ENCODE results near the gene SLC2A13.

SLC2A13 gene

GRCh38 chr12:39839072-39839471 lies 266.8 kb downstream of the SLC2A13 start:
- Histone ChIP-seq H3K27me3 (no peaks in the 10 kb centered on the region), H3K27ac (no peak overlapping the region), H3K36me3 (no peaks in the 10 kb centered on the region), H3K4me1 (ENCODE audit: control insufficient read depth in 1 of 2, insufficient read depth in 1 of 2, low read depth in 1 of 2, low read length in 1 of 2) (no peaks in the 10 kb centered on the region), H3K4me3 (ENCODE audit: low read depth in 1 of 2, low read length in 1 of 2) (no peak overlapping the region), H3K9me3 (no peaks in the 10 kb centered on the region)
- no peak for TF ChIP-seq CTCF (IDR thresholded peaks at IDR 0.05)

GRCh38 chr12:39835517-39836489 lies 270.1 kb downstream of the SLC2A13 start:
- no peaks in the 10 kb centered on the region for H3K36me3 ChIP-seq
- H3K27me3 ChIP-seq, result no peaks in the 10 kb centered on the region
- H3K9me3 ChIP-seq, result no peaks in the 10 kb centered on the region
- no peak for TF ChIP-seq CTCF (IDR thresholded peaks at IDR 0.05)
- no peak overlapping the region for H3K4me3 ChIP-seq (ENCODE audit: low read depth in 1 of 2, low read length in 1 of 2)
- no peak overlapping the region for H3K27ac ChIP-seq
- no peaks in the 10 kb centered on the region for H3K4me1 ChIP-seq (ENCODE audit: control insufficient read depth in 1 of 2, insufficient read depth in 1 of 2, low read depth in 1 of 2, low read length in 1 of 2)

GRCh38 chr12:39831587-39832315 lies 274.1 kb downstream of the SLC2A13 start:
- H3K9me3 ChIP-seq, result no peaks in the 10 kb centered on the region
- TF ChIP-seq CTCF (IDR thresholded peaks at IDR 0.05), result no peak
- H3K27ac ChIP-seq, result no peak overlapping the region
- H3K4me1 ChIP-seq (ENCODE audit: control insufficient read depth in 1 of 2, insufficient read depth in 1 of 2, low read depth in 1 of 2, low read length in 1 of 2), result no peaks in the 10 kb centered on the region
- H3K27me3 ChIP-seq, result no peaks in the 10 kb centered on the region
- H3K36me3 ChIP-seq, result no peaks in the 10 kb centered on the region
- no peak overlapping the region for H3K4me3 ChIP-seq (ENCODE audit: low read depth in 1 of 2, low read length in 1 of 2)

GRCh38 chr12:39830852-39831520 lies 274.9 kb downstream of the SLC2A13 start:
- no peak for TF ChIP-seq CTCF (IDR thresholded peaks at IDR 0.05)
- no peaks in the 10 kb centered on the region for H3K27me3 ChIP-seq
- H3K36me3 ChIP-seq, result no peaks in the 10 kb centered on the region
- no peak overlapping the region for H3K4me3 ChIP-seq (ENCODE audit: low read depth in 1 of 2, low read length in 1 of 2)
- no peaks in the 10 kb centered on the region for H3K4me1 ChIP-seq (ENCODE audit: control insufficient read depth in 1 of 2, insufficient read depth in 1 of 2, low read depth in 1 of 2, low read length in 1 of 2)
- no peak overlapping the region for H3K27ac ChIP-seq
- no peaks in the 10 kb centered on the region for H3K9me3 ChIP-seq

- Histone ChIP-seq H3K27ac (no peak overlapping the region), H3K4me3 (ENCODE audit: low read depth in 1 of 2, low read length in 1 of 2) (no peak overlapping the region), H3K4me1 (ENCODE audit: control insufficient read depth in 1 of 2, insufficient read depth in 1 of 2, low read depth in 1 of 2, low read length in 1 of 2) (no peaks in the 10 kb centered on the region), H3K36me3 (no peaks in the 10 kb centered on the region), H3K9me3 (no peaks in the 10 kb centered on the region), H3K27me3 (no peaks in the 10 kb centered on the region)
- TF ChIP-seq CTCF (IDR thresholded peaks at IDR 0.05), result no peak
These were observed 275.7 kb downstream of the SLC2A13 start for GRCh38 chr12:39830171-39830570.
